H1 (cell line): ENCODE results near the gene CMTM3. TPM values are rescaled to one million over a fixed set of nuclear protein-coding genes. Genes with fewer than 3 reads are reported as not detected.

Experiments used
- CTCF ChIA-PET: fragments of 300-600 bp; sonication (Branson Sonifier 250); formaldehyde crosslinking; loops from one replicate; lab custom pipeline; 2021; ENCODE audit not compliant: partially characterized antibody; lab: Charles Lee
- POLR2A ChIA-PET: fragments of 300-600 bp; sonication (Branson Sonifier 250); formaldehyde crosslinking; loops from one replicate; lab custom pipeline; 2021; ENCODE audit warnings: inconsistent platforms; ENCODE audit not compliant: partially characterized antibody; lab: Charles Lee
- DNase-seq, 2 experiments: peaks; one replicate each; pipeline versions ENCODE4 v3.0.0 to v3.0.0-alpha.2; 2010 to 2022; ENCODE audit warnings: low spot score in 2 of 2, low read depth in 1 of 2, mixed read lengths in 1 of 2
- FAIRE-seq: peaks from 2 replicates; lab custom pipeline; 2011; peaks lifted over from hg19 to GRCh38; lab: Jason Lieb, UNC
- H2AFZ ChIP-seq: 2 replicates; pipeline ENCODE4 v1.8.1; 2012; ENCODE audit warnings: low read length, inconsistent platforms
- H2AK5ac ChIP-seq: 2 replicates; pipeline ENCODE4 v1.6.1; 2013; ENCODE audit warnings: low read depth, low read length
- H2BK120ac ChIP-seq: replicated peaks from 2 replicates; pipeline ENCODE3; 2013; ENCODE audit warnings: low read depth, low read length, inconsistent platforms
- H2BK12ac ChIP-seq: 2 replicates; pipeline ENCODE4 v1.6.1; 2013; ENCODE audit warnings: low read depth, low read length
- H2BK15ac ChIP-seq: 2 replicates; pipeline ENCODE4 v1.6.1; 2013; ENCODE audit warnings: low read length
- H2BK20ac ChIP-seq: 2 replicates; pipeline ENCODE4 v1.6.1; 2013; ENCODE audit warnings: low read length
- H2BK5ac ChIP-seq: 2 replicates; pipeline ENCODE4 v1.6.1; 2013; ENCODE audit warnings: low read depth, low read length
- H3K14ac ChIP-seq: 2 replicates; pipeline ENCODE4 v1.6.1; 2013; ENCODE audit warnings: inconsistent platforms; ENCODE audit not compliant: insufficient read length
- H3K18ac ChIP-seq: 2 replicates; pipeline ENCODE4 v1.6.1; 2013; ENCODE audit warnings: low read length; ENCODE audit errors: extremely low read depth
- H3K23ac ChIP-seq: 2 replicates; pipeline ENCODE4 v1.6.1; 2013; ENCODE audit warnings: inconsistent platforms; ENCODE audit not compliant: insufficient read length
- H3K23me2 ChIP-seq: 2 replicates; pipeline ENCODE4 v1.6.1; 2013; ENCODE audit warnings: low read depth, low read length
- H3K27ac ChIP-seq: 2 replicates; pipeline ENCODE4 v1.6.1; 2011; ENCODE audit warnings: low read depth, low read length, inconsistent platforms
- H3K27me3 ChIP-seq, 4 experiments: replicated peaks in 1 of 4; 1 replicate in 1 of 4; 2 replicates in 3 of 4; pipeline versions ENCODE4 v1.6.1 to v1.8.1; 2011 to 2013; ENCODE audit warnings: low read length in 3 of 4, mild to moderate bottlenecking in 3 of 4, inconsistent platforms in 2 of 4, mixed read lengths in 2 of 4, moderate library complexity in 1 of 4; ENCODE audit not compliant: control insufficient read depth in 3 of 4, insufficient read depth in 3 of 4; ENCODE audit errors: extremely low read depth in 1 of 4
- H3K36me3 ChIP-seq, 4 experiments: 2 replicates each; pipeline versions ENCODE4 v1.6.1 to v1.8.1; 2011 to 2013; ENCODE audit warnings: mild to moderate bottlenecking in 4 of 4, low read length in 3 of 4, moderate library complexity in 2 of 4, control low read depth in 1 of 4, inconsistent platforms in 1 of 4; ENCODE audit not compliant: insufficient read depth in 4 of 4, control insufficient read depth in 2 of 4
- H3K4ac ChIP-seq: replicated peaks from 2 replicates; pipeline ENCODE3; 2013; ENCODE audit warnings: low read length, low read depth, mixed read lengths, inconsistent platforms; ENCODE audit not compliant: insufficient read length
- H3K4me1 ChIP-seq, 4 experiments: replicated peaks in 1 of 4; 1 replicate in 1 of 4; 2 replicates in 3 of 4; pipeline versions ENCODE4 v1.6.1 to v1.8.1; 2011 to 2013; ENCODE audit warnings: low read length in 3 of 4, inconsistent platforms in 2 of 4, mixed read lengths in 1 of 4; ENCODE audit not compliant: insufficient read depth in 4 of 4, control insufficient read depth in 3 of 4
- H3K4me2 ChIP-seq, 2 experiments: 2 replicates each; pipeline versions ENCODE4 v1.6.1 to v1.8.1; 2011 to 2013; ENCODE audit warnings: low read depth in 2 of 2, low read length in 2 of 2, control low read depth in 1 of 2, inconsistent platforms in 1 of 2, mild to moderate bottlenecking in 1 of 2; ENCODE audit not compliant: insufficient read depth in 1 of 2
- H3K4me3 ChIP-seq, 4 experiments: fragments of 200-600, 300-600 bp in 1 of 4; sonication (generic), shearing (Covaris generic), sonication (Bioruptor Twin) in 1 of 4; 2 replicates each; pipeline versions ENCODE4 v1.5.1 to v1.8.1; 2011 to 2016; ENCODE audit warnings: low read length in 4 of 4, low read depth in 3 of 4, control low read depth in 2 of 4, inconsistent platforms in 2 of 4, mild to moderate bottlenecking in 2 of 4, mixed read lengths in 1 of 4, moderate library complexity in 1 of 4; ENCODE audit not compliant: insufficient read depth in 2 of 4; ENCODE audit errors: extremely low read depth in 1 of 4
- H3K56ac ChIP-seq: replicated peaks from 2 replicates; pipeline ENCODE3; 2013; ENCODE audit warnings: low read depth, mild to moderate bottlenecking, mixed read lengths, low read length, inconsistent platforms; ENCODE audit not compliant: insufficient read length
- H3K79me1 ChIP-seq: 2 replicates; pipeline ENCODE4 v1.6.1; 2013; ENCODE audit warnings: low read depth, low read length, control low read depth
- H3K79me2 ChIP-seq, 2 experiments: 2 replicates each; pipeline versions ENCODE4 v1.6.1 to v1.8.1; 2012 to 2013; ENCODE audit warnings: low read length in 2 of 2, mild to moderate bottlenecking in 2 of 2, inconsistent platforms in 1 of 2; ENCODE audit not compliant: insufficient read depth in 2 of 2, control insufficient read depth in 1 of 2
- H3K9ac ChIP-seq, 4 experiments: replicated peaks in 1 of 4; 1 replicate in 1 of 4; 2 replicates in 3 of 4; pipeline versions ENCODE4 v1.6.1 to v1.8.1; 2011 to 2013; ENCODE audit warnings: low read depth in 3 of 4, low read length in 3 of 4, control low read depth in 2 of 4, mild to moderate bottlenecking in 2 of 4, moderate library complexity in 2 of 4, inconsistent platforms in 1 of 4; ENCODE audit errors: extremely low read depth in 1 of 4
- H3K9me3 ChIP-seq, 2 experiments: 2 replicates each; pipeline versions ENCODE4 v1.6.1 to v1.8.1; 2012 to 2013; ENCODE audit warnings: mild to moderate bottlenecking in 2 of 2, moderate library complexity in 2 of 2, control low read depth in 1 of 2, inconsistent platforms in 1 of 2, low read depth in 1 of 2, low read length in 1 of 2, mixed read lengths in 1 of 2; ENCODE audit not compliant: insufficient read depth in 2 of 2
- H4K20me1 ChIP-seq, 2 experiments: replicated peaks in 1 of 2; 2 replicates each; pipeline versions ENCODE3 to v1.8.1; 2011 to 2013; ENCODE audit warnings: inconsistent platforms in 2 of 2, low read length in 2 of 2, mild to moderate bottlenecking in 1 of 2; ENCODE audit not compliant: insufficient read depth in 2 of 2, control insufficient read depth in 1 of 2
- H4K5ac ChIP-seq: 2 replicates; pipeline ENCODE4 v1.6.1; 2013; ENCODE audit warnings: low read length, low read depth, mixed read lengths, inconsistent platforms; ENCODE audit not compliant: insufficient read length
- H4K8ac ChIP-seq: 2 replicates; pipeline ENCODE4 v1.8.0; 2013; ENCODE audit warnings: mild to moderate bottlenecking, moderate library complexity, low read length, inconsistent platforms; ENCODE audit not compliant: insufficient read depth; ENCODE audit errors: extremely low read depth
- H4K91ac ChIP-seq: replicated peaks from 2 replicates; pipeline ENCODE3; 2013; ENCODE audit warnings: low read length, mixed read lengths, inconsistent platforms; ENCODE audit not compliant: insufficient read length
- CBX5 ChIP-seq: fragments of 300-800, 300-1000 bp; sonication (generic); IDR thresholded peaks from 2 replicates; pipeline ENCODE4 v1.7.1; 2016; ENCODE audit warnings: antibody characterized with exemption, low read length, low read depth
- CREB1 ChIP-seq: IDR thresholded peaks from 2 replicates; pipeline ENCODE4 v1.6.1; 2012; ENCODE audit warnings: inconsistent platforms
- E2F6 ChIP-seq: IDR thresholded peaks from 2 replicates; pipeline ENCODE4 v1.6.1; 2012; ENCODE audit warnings: inconsistent platforms
- FOSL1 ChIP-seq: IDR thresholded peaks from 2 replicates; pipeline ENCODE4 v1.6.1; 2011; ENCODE audit warnings: mild to moderate bottlenecking, low read depth, low read length, moderate library complexity; ENCODE audit not compliant: insufficient read depth
- GTF2F1 ChIP-seq: IDR thresholded peaks from 2 replicates; pipeline ENCODE4 v1.6.1; 2012; ENCODE audit warnings: low read depth, low read length, improper control_type of control experiment, borderline replicate concordance
- HDAC2 ChIP-seq, 2 experiments: fragments of 300-600 bp in 1 of 2; sonication (generic) in 1 of 2; IDR thresholded peaks; 2 replicates each; pipeline ENCODE4 v1.6.1; 2011 to 2012; ENCODE audit warnings: low read depth in 2 of 2, low read length in 2 of 2, mild to moderate bottlenecking in 2 of 2, moderate library complexity in 2 of 2, borderline replicate concordance in 1 of 2, inconsistent platforms in 1 of 2
- KDM1A ChIP-seq: fragments of 200-600, 300-600 bp; sonication (generic); IDR thresholded peaks from 2 replicates; pipeline ENCODE4 v1.7.1; 2016; ENCODE audit warnings: mild to moderate bottlenecking, low read length, borderline replicate concordance
- MAX ChIP-seq: IDR thresholded peaks from 2 replicates; pipeline ENCODE4 v1.6.1; 2012; ENCODE audit warnings: inconsistent platforms
- NANOG ChIP-seq: IDR thresholded peaks from 2 replicates; pipeline ENCODE4 v1.6.1; 2011; ENCODE audit warnings: low read length, low read depth, mild to moderate bottlenecking, inconsistent platforms; ENCODE audit not compliant: insufficient read depth, poor library complexity, severe bottlenecking
- RXRA ChIP-seq: IDR thresholded peaks from 2 replicates; pipeline ENCODE4 v1.6.1; 2011; ENCODE audit warnings: low read depth, mild to moderate bottlenecking, low read length, moderate library complexity; ENCODE audit not compliant: insufficient read depth
- SAP30 ChIP-seq: fragments of 300-600 bp; sonication (generic); IDR thresholded peaks from 2 replicates; pipeline ENCODE4 v1.7.1; 2012; ENCODE audit warnings: low read length, moderate library complexity, mild to moderate bottlenecking, inconsistent platforms; ENCODE audit not compliant: insufficient read depth, insufficient replicate concordance
- TEAD4 ChIP-seq: IDR thresholded peaks from 2 replicates; pipeline ENCODE4 v1.6.1; 2012; ENCODE audit warnings: low read depth, low read length, inconsistent platforms, mixed read lengths
- ZNF274 ChIP-seq: IDR thresholded peaks from 2 replicates; pipeline ENCODE4 v1.7.0; 2012; ENCODE audit warnings: low read length, borderline replicate concordance; ENCODE audit errors: extremely low read depth
- WGBS, 2 experiments: shearing (Covaris generic) in 1 of 2; methylation state at CpG; one replicate each; pipeline versions ENCODE4 v1.1.6 to v1.1.7; 2013 to 2015; ENCODE audit warnings: low lambda C conversion rate in 2 of 2, mixed read lengths in 2 of 2, inconsistent platforms in 1 of 2, low coverage in 1 of 2, missing lambda C conversion rate in 1 of 2; ENCODE audit not compliant: insufficient replicate concordance in 2 of 2, insufficient coverage in 1 of 2, insufficient read length in 1 of 2; ENCODE audit errors: extremely low coverage in 1 of 2, missing lambda C conversion rate in 1 of 2; 5-methylcytosine and 5-hydroxymethylcytosine counted together
- polyA plus RNA-seq, 7 experiments: library from polyadenylated mRNA; depleted of rRNA in 3 of 7; stranded (reverse) in 5 of 7; unstranded in 2 of 7; fragments of >200 nt in 5 of 7; fragments of 200-250 nt in 2 of 7; gene quantifications; 1 replicate in 5 of 7; 2 replicates in 1 of 7; 4 replicates in 1 of 7; pipeline versions ENCODE4 v1.2.1 to v1.2.3, GENCODE V29; 2011 to 2013; ENCODE audit warnings: missing spikeins in 2 of 7, mixed read lengths in 2 of 7
- total RNA-seq: library from RNA; stranded (reverse); fragmentation: NEBNext Ultra II Directional; extraction: Animal tissue kit (Norgen Biotek cat#: 25700); gene quantifications from 2 replicates; pipeline ENCODE4 v1.2.1, GENCODE V29; 2021

Gene CMTM3
- total and polyA plus RNA-seq, 2 of the 8 experiments (the other 6 are each of a cell fraction or from before 2014, with no cell fraction given): 24.7 to 24.8 TPM

- 85% methylated on average over 8 of the region's 8 CpGs; no CpG with 5 or more reads in 1 of the 2 experiments for WGBS, 2 experiments
- H2BK120ac ChIP-seq: no peak overlapping the region
- DNase-seq: no peak
- no peak overlapping the region for H3K4me3 ChIP-seq
- no peaks in the 10 kb centered on the region for H3K36me3 ChIP-seq
- FAIRE-seq: no peak
- H4K8ac ChIP-seq: no peak overlapping the region
- H3K79me1 ChIP-seq: no peaks in the 10 kb centered on the region
- no peak overlapping the region for H2AFZ ChIP-seq
- H4K5ac ChIP-seq: no peak overlapping the region
- no peak overlapping the region for H3K23ac ChIP-seq
- no peak overlapping the region for H3K18ac ChIP-seq
- POLR2A ChIA-PET: interaction anchor here (0.7 kb wide), 1 partner anchor 38 kb away, joined by 3 read pairs; the partner anchor contains the start of gene CKLF
- no peak overlapping the region for H3K56ac ChIP-seq
- no peak overlapping the region for H3K4me2 ChIP-seq
- no peak overlapping the region for H2BK12ac ChIP-seq
- no peaks in the 10 kb centered on the region for H3K79me2 ChIP-seq
- no peaks in the 10 kb centered on the region for H4K20me1 ChIP-seq
- no peak overlapping the region for H2BK20ac ChIP-seq
- H3K9me3 ChIP-seq: no peaks in the 10 kb centered on the region
- no peak overlapping the region for H4K91ac ChIP-seq
- no peak overlapping the region for H2BK5ac ChIP-seq
- H3K27me3 ChIP-seq: no peaks in the 10 kb centered on the region
- CTCF ChIA-PET: interaction anchor here (0.6 to 2.5 kb wide), 18 partner anchors 11 to 184 kb away, joined by 3 to 30 read pairs (median 5); partner anchors contain the start of genes CMTM2 and CMTM3
- no peaks in the 10 kb centered on the region for H3K4me1 ChIP-seq
- no peaks in the 10 kb centered on the region for H3K23me2 ChIP-seq
- no peak overlapping the region for H3K27ac ChIP-seq
- no peak overlapping the region for H3K9ac ChIP-seq
- no peak overlapping the region for H3K4ac ChIP-seq
- H2BK15ac ChIP-seq: no peak overlapping the region
- H2AK5ac ChIP-seq: no peak overlapping the region
- no peak overlapping the region for H3K14ac ChIP-seq
- TF ChIP-seq E2F6 (no peak), CREB1 (no peak), TEAD4 (no peak), KDM1A (no peak), GTF2F1 (no peak), ZNF274 (no peak), RXRA (no peak), FOSL1 (no peak), HDAC2 (IDR thresholded peaks at IDR 0.05; ENCODE audit: borderline replicate concordance in 1 of 2, low read depth in 2 of 2, low read length in 2 of 2) (no peak), NANOG (no peak), SAP30 (no peak), MAX (no peak), CBX5 (no peak)
Observed at GRCh38 chr16:66590322-66590721, 14.2 kb upstream of the CMTM3 start.
